Endodermal cell (in vitro differentiated cells): Measurements from ENCODE around the gene CEACAM18. TPM values are rescaled to one million over a fixed set of nuclear protein-coding genes. Genes with fewer than 3 reads are reported as not detected.
A peak's percentile ranks its signal among the peaks of the same experiment; 100 is the strongest.

Source experiments
- DNase-seq: peaks from one replicate; pipeline ENCODE4 v3.0.0-alpha.2; 2017
- H3K27ac ChIP-seq: 2 replicates; pipeline ENCODE4 v1.5.1; 2013; ENCODE audit warnings: mild to moderate bottlenecking, low read depth, low read length, moderate library complexity
- H3K27me3 ChIP-seq: 2 replicates; pipeline ENCODE4 v1.6.1; 2013; ENCODE audit warnings: mild to moderate bottlenecking, low read length, moderate library complexity; ENCODE audit not compliant: insufficient read depth, control insufficient read depth, poor library complexity, severe bottlenecking
- H3K36me3 ChIP-seq: 2 replicates; pipeline ENCODE4 v1.7.0; 2013; ENCODE audit warnings: mild to moderate bottlenecking, low read length, moderate library complexity; ENCODE audit not compliant: control insufficient read depth, insufficient read depth
- H3K4me1 ChIP-seq: one replicate; pipeline ENCODE4 v1.7.0; 2013; ENCODE audit warnings: low read length; ENCODE audit not compliant: control insufficient read depth, insufficient read depth
- H3K4me3 ChIP-seq: 2 replicates; pipeline ENCODE4 v1.5.1; 2013; ENCODE audit warnings: mild to moderate bottlenecking, low read length, moderate library complexity
- H3K9ac ChIP-seq: 2 replicates; pipeline ENCODE4 v1.6.1; 2013; ENCODE audit warnings: mild to moderate bottlenecking, low read length, moderate library complexity; ENCODE audit not compliant: poor library complexity, severe bottlenecking; ENCODE audit errors: extremely low read depth
- H3K9me3 ChIP-seq: 2 replicates; pipeline ENCODE4 v1.6.1; 2013; ENCODE audit warnings: mild to moderate bottlenecking, low read length, moderate library complexity; ENCODE audit not compliant: control insufficient read depth
- H3K27ac Mint-ChIP-seq: 2 replicates; pipeline ENCODE4 v1.8.0; 2020; ENCODE audit warnings: mixed read lengths
- H3K27me3 Mint-ChIP-seq: 2 replicates; pipeline ENCODE4 v1.8.0; 2021; ENCODE audit warnings: mild to moderate bottlenecking, mixed read lengths; ENCODE audit not compliant: insufficient read depth
- H3K36me3 Mint-ChIP-seq: 2 replicates; pipeline ENCODE4 v1.8.0; 2020; ENCODE audit warnings: low read depth, mixed read lengths
- H3K4me1 Mint-ChIP-seq: 2 replicates; pipeline ENCODE4 v1.8.0; 2020; ENCODE audit warnings: mixed read lengths
- H3K4me3 Mint-ChIP-seq: 2 replicates; pipeline ENCODE4 v1.8.0; 2020; ENCODE audit warnings: mild to moderate bottlenecking, moderate library complexity, mixed read lengths
- H3K9me3 Mint-ChIP-seq: 2 replicates; pipeline ENCODE4 v1.8.0; 2020; ENCODE audit warnings: mild to moderate bottlenecking, mixed read lengths
- WGBS, 2 experiments: methylation state at CpG; one replicate each; pipeline versions ENCODE4 v1.1.5 to v1.1.7; 2013; ENCODE audit warnings: missing lambda C conversion rate in 2 of 2, mixed read lengths in 1 of 2; ENCODE audit not compliant: insufficient coverage in 1 of 2, insufficient read length in 1 of 2; 5-methylcytosine and 5-hydroxymethylcytosine counted together
- total RNA-seq, 2 donors: library from RNA; stranded (reverse); fragmentation: NEBNext Ultra II Directional in 1 of 2; extraction: Animal tissue kit (Norgen Biotek cat#: 25700) in 1 of 2; gene quantifications; 2 replicates in 1 of 2; 3 replicates in 1 of 2; pipeline ENCODE4 v1.2.1, GENCODE V29; 2021
- TF ChIP-seq, protein P1 (sequence below): fragments of 200-600 bp; sonication (generic); conservative IDR thresholded peaks from 2 replicates; pipeline ENCODE4 v1.5.0; 2021; ENCODE audit warnings: antibody characterized with exemption, mild to moderate bottlenecking

CEACAM18 gene
- total RNA-seq, 2 donors from 2014 or later, result not detected

GRCh38 chr19:51529301-51529700, 51.0 kb downstream of the CEACAM18 start:
- no peak overlapping the region for H3K4me3 Mint-ChIP-seq
- Histone ChIP-seq H3K9ac (no peak overlapping the region), H3K27ac (no peak overlapping the region), H3K36me3 (no peaks in the 10 kb centered on the region), H3K9me3 (no peaks in the 10 kb centered on the region), H3K27me3 (peaks cover 48% of the 10 kb centered on the region), H3K4me3 (no peak overlapping the region), H3K4me1 (no peaks in the 10 kb centered on the region)
- TF ChIP-seq, protein P1, sequence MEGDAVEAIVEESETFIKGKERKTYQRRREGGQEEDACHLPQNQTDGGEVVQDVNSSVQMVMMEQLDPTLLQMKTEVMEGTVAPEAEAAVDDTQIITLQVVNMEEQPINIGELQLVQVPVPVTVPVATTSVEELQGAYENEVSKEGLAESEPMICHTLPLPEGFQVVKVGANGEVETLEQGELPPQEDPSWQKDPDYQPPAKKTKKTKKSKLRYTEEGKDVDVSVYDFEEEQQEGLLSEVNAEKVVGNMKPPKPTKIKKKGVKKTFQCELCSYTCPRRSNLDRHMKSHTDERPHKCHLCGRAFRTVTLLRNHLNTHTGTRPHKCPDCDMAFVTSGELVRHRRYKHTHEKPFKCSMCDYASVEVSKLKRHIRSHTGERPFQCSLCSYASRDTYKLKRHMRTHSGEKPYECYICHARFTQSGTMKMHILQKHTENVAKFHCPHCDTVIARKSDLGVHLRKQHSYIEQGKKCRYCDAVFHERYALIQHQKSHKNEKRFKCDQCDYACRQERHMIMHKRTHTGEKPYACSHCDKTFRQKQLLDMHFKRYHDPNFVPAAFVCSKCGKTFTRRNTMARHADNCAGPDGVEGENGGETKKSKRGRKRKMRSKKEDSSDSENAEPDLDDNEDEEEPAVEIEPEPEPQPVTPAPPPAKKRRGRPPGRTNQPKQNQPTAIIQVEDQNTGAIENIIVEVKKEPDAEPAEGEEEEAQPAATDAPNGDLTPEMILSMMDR, result no peak
- H3K4me1 Mint-ChIP-seq, result no peaks in the 10 kb centered on the region
- H3K9me3 Mint-ChIP-seq, result no peaks in the 10 kb centered on the region
- peaks cover 41% of the 10 kb centered on the region for H3K27me3 Mint-ChIP-seq
- no peak for DNase-seq
- WGBS, 2 experiments, result 90% methylated on average over 2 of the region's 2 CpGs; no CpG with 5 or more reads in 1 of the 2 experiments
- H3K27ac Mint-ChIP-seq, result no peak overlapping the region
- no peaks in the 10 kb centered on the region for H3K36me3 Mint-ChIP-seq

- no peaks in the 10 kb centered on the region for H3K4me1 Mint-ChIP-seq
- 85 to 100% methylated on average over 1 to 8 of the region's 8 CpGs for WGBS, 2 experiments
- no peaks in the 10 kb centered on the region for H3K36me3 Mint-ChIP-seq
- no peak overlapping the region for H3K4me3 ChIP-seq
- H3K27ac Mint-ChIP-seq, result no peak overlapping the region
- H3K4me3 Mint-ChIP-seq, result no peak overlapping the region
- no peaks in the 10 kb centered on the region for H3K9me3 ChIP-seq
- no peaks in the 10 kb centered on the region for H3K36me3 ChIP-seq
- TF ChIP-seq, protein P1, result no peak
- peaks cover 61% of the 10 kb centered on the region for H3K27me3 ChIP-seq
- DNase-seq, result no peak
- no peak overlapping the region for H3K9ac ChIP-seq
- H3K9me3 Mint-ChIP-seq, result no peaks in the 10 kb centered on the region
- H3K27ac ChIP-seq, result no peak overlapping the region
- H3K4me1 ChIP-seq, result no peaks in the 10 kb centered on the region
- peaks cover 41% of the 10 kb centered on the region for H3K27me3 Mint-ChIP-seq
Measured at GRCh38 chr19:51530616-51531015, 52.3 kb downstream of the CEACAM18 start.

GRCh38 chr19:51531349-51532315, 53.3 kb downstream of the CEACAM18 start, which contains the start of gene SIGLEC6:
Gene SIGLEC6 (minus strand): TSS chr19:51531670. CDS start chr19:51531648, 22 bp downstream.
- peaks cover 70% of the 10 kb centered on the region for H3K27me3 ChIP-seq
- H3K36me3 ChIP-seq, result no peaks in the 10 kb centered on the region
- Mint-ChIP-seq H3K27ac (no peak within 1 kb of the TSS), H3K4me3 (no peak within 1 kb of the TSS), H3K4me1 (no peaks in the 10 kb centered on the region), H3K27me3 (peaks cover 41% of the 10 kb centered on the region), H3K36me3 (no peaks in the 10 kb centered on the region), H3K9me3 (no peaks in the 10 kb centered on the region)
- TF ChIP-seq, protein P1, result no peak
- DNase-seq, result peak; percentile 53
- H3K4me3 ChIP-seq, result no peak within 1 kb of the TSS
- H3K9ac ChIP-seq, result no peak within 1 kb of the TSS
- no peak within 1 kb of the TSS for H3K27ac ChIP-seq
- no peaks in the 10 kb centered on the region for H3K4me1 ChIP-seq
- WGBS, 2 experiments, result 44 to 59% methylated on average over 13 to 25 of the region's 25 CpGs
- no peaks in the 10 kb centered on the region for H3K9me3 ChIP-seq
